GM12801 (cell line): ENCODE measurements around the gene SLC44A1.

Source experiments
- CTCF ChIP-seq: IDR thresholded peaks from one replicate; pipeline ENCODE4 v1.5.1; 2011; ENCODE audit warnings: control low read depth; ENCODE audit not compliant: insufficient read length; ENCODE audit errors: extremely low read depth

SLC44A1 gene

GRCh38 chr9:105242557-105242956, 1.9 kb upstream of the SLC44A1 start:
- no peak for TF ChIP-seq CTCF

- no peak for TF ChIP-seq CTCF
Measured at GRCh38 chr9:105243015-105243686, 1.3 kb upstream of the SLC44A1 start.

GRCh38 chr9:105244734-105245028, 230 bp downstream of the SLC44A1 start:
- no peak for TF ChIP-seq CTCF

- no peak for TF ChIP-seq CTCF
Measured at GRCh38 chr9:105245029-105245890, 809 bp downstream of the SLC44A1 start.

- TF ChIP-seq CTCF: no peak
Measured at GRCh38 chr9:105245891-105246161, 1.4 kb downstream of the SLC44A1 start.

- no peak for TF ChIP-seq CTCF
Measured at GRCh38 chr9:105246656-105247173, 2.3 kb downstream of the SLC44A1 start.

- no peak for TF ChIP-seq CTCF
Measured at GRCh38 chr9:105248691-105249090, 4.2 kb downstream of the SLC44A1 start.
